ENCODE measurements around the gene GGTLC2.

GGTLC2 gene

DNA sequence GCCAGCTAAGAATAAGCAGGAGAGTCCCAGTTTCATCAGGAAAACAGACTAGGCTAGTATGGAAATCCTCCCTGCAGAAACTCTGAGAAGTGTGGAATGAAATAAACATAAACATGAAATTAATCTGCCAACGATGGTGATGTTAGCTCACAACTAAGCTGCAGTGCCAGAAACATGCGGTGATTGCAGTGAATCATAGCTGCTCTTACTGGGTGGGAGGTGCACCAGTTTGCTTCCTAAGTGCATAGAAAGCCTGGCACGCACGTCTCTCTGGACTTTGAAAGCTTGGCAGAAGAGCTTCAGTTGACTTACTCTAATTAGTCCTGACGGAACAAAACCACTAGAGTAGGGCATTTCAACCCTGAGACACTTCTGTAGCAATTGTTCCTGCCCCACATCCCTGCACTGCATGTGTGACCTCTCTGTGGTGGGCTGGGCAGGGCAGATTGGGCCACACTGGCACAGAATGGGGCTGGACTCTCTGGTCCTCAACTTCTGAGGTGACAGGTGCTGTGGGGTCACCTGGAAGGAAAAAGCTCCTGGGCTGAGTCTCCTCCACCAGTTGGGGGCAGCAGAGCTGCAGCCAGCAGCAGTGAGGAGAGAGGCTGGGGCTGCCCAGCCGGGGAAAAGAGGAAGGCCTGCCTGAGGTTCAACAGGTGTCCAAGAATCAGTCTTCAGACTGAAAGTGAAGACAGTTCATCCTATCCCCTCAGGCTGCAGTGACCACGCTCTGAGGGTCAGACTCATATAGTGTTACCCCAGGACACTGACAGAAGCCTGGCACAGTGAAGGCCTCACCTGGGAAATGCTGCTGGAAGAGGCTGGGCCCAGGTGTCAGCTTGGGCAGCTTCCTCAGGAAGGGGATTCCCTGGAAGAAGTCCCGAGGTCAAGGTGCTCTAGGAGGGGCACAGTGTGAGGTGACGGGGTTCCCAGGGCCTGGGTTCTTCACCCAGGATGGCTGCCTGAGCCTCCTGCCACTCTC is 40.5 kb downstream of the GGTLC2 start:
- POLR2A ChIA-PET: no interaction called here
- peak; percentile 67 for DNase-seq (ENCODE audit: extremely low spot score)
- TF ChIP-seq, protein P1, sequence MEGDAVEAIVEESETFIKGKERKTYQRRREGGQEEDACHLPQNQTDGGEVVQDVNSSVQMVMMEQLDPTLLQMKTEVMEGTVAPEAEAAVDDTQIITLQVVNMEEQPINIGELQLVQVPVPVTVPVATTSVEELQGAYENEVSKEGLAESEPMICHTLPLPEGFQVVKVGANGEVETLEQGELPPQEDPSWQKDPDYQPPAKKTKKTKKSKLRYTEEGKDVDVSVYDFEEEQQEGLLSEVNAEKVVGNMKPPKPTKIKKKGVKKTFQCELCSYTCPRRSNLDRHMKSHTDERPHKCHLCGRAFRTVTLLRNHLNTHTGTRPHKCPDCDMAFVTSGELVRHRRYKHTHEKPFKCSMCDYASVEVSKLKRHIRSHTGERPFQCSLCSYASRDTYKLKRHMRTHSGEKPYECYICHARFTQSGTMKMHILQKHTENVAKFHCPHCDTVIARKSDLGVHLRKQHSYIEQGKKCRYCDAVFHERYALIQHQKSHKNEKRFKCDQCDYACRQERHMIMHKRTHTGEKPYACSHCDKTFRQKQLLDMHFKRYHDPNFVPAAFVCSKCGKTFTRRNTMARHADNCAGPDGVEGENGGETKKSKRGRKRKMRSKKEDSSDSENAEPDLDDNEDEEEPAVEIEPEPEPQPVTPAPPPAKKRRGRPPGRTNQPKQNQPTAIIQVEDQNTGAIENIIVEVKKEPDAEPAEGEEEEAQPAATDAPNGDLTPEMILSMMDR (IDR thresholded peaks at IDR 0.05; ENCODE audit: control extremely low read depth, extremely low read depth, low read depth, missing control alignments): peak; percentile 69
- CTCF ChIA-PET: interaction anchor here (0.8 to 4.5 kb wide), 23 partner anchors 8 to 259 kb away, joined by 3 to 42 read pairs (median 8); no protein-coding TSS in a partner anchor

DNA sequence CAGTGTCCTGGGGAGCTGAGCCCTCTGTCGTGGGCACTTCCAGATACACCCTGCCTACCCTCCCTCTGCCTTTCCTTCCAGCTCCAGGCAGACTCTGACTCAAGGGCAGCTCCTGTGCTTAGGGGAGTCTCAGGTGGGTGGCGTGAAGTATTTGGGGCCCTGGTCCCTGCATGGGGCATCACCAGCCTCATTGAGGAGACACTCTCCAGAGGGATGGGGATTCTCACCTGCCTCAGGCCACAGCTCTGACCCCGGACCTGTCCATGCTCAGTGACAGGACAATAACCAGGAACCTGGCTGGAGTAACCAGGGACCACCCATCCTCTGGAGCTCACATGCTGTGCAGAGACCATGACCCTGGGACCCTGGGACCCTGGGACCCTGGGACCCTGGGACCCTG is 41.2 kb downstream of the GGTLC2 start:
- TF ChIP-seq, protein P1 (IDR thresholded peaks at IDR 0.05; ENCODE audit: control extremely low read depth, extremely low read depth, low read depth, missing control alignments): no peak
- CTCF ChIA-PET: interaction anchor here (0.7 to 4.5 kb wide), 22 partner anchors 12 to 258 kb away, joined by 3 to 42 read pairs (median 6); no protein-coding TSS in a partner anchor
- DNase-seq (ENCODE audit: extremely low spot score): no peak
- POLR2A ChIA-PET: interaction anchor here (0.6 kb wide), 1 partner anchor 41 kb away, joined by 5 read pairs; the partner anchor contains the start of gene GGTLC2

DNA sequence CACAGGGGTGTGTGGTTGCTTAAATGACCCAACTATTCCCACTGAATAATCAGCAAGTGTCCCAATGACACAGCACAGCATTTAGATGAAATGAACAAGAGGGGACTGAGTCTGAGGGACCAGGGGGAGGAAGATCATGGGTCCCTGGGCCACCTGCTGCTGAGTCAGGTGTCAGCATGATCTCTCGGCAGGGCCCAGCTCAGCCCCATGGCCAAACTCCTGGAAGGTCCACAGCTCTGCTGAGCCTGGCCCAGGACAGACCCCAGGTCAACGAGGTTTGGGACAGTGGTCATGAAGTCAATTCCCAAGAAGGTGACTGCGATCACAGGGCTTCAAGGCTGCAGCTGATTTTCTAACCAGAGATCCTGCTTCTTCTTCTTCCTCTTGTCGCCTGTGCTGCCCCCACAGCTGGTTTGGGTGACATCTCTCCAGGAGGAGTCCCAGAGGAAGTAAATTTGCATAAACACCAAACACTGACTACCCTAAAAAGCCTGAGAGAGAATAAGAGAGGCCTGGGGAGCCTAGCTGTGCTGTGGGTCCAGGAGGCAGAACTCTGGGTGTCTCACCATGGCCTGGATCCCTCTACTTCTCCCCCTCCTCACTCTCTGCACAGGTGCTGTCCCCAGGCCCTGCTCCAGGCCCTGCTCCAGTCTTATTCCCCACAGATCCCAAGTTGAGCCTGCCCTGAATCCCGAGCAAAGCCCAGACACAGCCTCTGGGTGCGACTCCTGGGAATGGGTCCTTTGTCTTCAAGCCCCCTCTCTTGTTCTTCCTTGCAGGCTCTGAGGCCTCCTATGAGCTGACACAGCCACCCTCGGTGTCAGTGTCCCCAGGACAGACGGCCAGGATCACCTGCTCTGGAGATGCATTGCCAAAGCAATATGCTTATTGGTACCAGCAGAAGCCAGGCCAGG is 42.0 kb downstream of the GGTLC2 start:
- peak; percentile 60 for DNase-seq (ENCODE audit: extremely low spot score)
- ChIA-PET CTCF (interaction anchor here (0.7 to 4.5 kb wide), 14 partner anchors 13 to 223 kb away, joined by 3 to 42 read pairs (median 9); no protein-coding TSS in a partner anchor), POLR2A (interaction anchor here (0.6 kb wide), 1 partner anchor 42 kb away, joined by 5 read pairs; the partner anchor contains the start of gene GGTLC2)

DNA sequence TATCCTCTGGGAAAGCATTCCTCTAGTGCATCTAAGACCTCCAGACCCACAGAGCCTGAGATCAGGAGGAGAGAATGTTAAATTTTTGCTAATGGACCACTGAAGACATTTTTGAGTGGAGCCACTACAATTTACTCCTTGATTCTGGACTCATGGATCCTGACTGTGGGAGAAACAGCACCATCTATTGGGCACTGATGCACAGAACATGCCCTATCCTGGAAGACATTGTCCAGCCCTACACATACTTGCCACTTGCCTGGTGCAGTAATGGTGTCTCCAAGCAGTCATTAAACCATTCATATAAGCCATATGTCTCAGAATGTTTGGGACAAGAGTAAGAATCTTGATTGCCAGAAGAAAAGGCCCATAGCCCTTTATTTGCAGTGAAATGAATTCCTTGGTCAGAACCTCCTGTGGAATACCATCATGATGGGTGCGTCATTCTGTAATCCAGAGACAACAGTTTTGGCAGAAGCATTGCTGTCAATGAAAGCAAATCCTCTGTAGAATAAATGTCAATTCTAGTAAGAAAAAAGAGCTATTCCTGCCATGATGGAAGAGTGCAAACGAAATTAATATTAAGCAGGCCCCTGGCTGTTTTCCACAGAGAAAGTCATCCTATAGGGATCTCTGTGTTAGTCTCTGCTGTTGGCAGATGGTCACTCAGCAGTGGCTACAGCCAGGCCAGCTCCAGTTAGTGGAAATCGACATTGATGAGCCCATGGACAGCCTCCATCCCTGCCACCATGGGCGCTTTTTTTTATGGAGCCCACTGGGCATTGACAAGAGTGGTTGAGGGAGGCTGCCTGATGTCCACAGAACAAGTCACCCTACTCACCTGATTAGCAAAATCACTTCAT is 43.5 kb downstream of the GGTLC2 start:
- peak; percentile 37 for DNase-seq (ENCODE audit: extremely low spot score)
- CTCF ChIA-PET: interaction anchor here (0.7 to 4.5 kb wide), 8 partner anchors 13 to 179 kb away, joined by 3 to 42 read pairs (median 4); partner anchors contain the start of gene ZNF280B
- TF ChIP-seq, protein P1 (IDR thresholded peaks at IDR 0.05; ENCODE audit: control extremely low read depth, extremely low read depth, low read depth, missing control alignments): peak; percentile 77
- POLR2A ChIA-PET: no interaction called here

DNA sequence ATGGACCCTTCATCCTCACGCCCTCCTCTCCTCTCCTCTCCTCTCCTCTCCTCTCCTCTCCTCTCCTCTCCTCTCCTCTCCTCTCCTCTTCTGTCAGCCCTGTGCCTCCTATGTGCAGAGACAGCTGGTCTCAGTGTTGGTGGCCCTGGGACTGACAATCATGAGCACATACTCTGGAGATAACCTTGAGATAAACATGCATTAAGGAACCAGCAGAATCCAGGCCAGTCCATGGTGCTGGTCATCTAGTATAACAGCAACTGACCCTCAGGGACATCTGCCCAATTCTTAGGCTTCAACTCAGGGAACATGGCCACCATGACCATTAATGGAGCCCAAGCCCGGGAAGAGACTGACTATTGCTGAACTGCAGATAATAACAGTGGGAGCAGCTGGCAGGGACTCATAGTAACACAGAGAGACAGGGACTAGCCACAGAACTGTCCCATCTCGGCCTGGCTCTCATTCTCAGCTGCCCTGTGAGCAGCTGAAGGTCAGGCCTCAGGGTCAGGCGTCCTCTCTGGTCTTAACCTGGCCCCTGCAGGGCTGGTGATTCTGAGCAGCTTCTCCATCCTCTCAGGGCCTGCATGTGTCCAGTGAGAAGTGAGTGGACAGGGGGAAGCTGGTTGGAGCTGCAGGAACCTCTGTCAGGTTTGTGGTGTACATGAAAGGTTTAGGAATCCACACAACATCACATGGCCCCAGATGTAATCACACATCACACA is 45.4 kb downstream of the GGTLC2 start:
- no peak for DNase-seq (ENCODE audit: extremely low spot score)
- TF ChIP-seq, protein P1 (IDR thresholded peaks at IDR 0.05; ENCODE audit: control extremely low read depth, extremely low read depth, low read depth, missing control alignments): no peak
- CTCF ChIA-PET: interaction anchor here (0.7 to 3.9 kb wide), 13 partner anchors 9 to 104 kb away, joined by 3 to 20 read pairs (median 6); no protein-coding TSS in a partner anchor
- POLR2A ChIA-PET: no interaction called here

DNA sequence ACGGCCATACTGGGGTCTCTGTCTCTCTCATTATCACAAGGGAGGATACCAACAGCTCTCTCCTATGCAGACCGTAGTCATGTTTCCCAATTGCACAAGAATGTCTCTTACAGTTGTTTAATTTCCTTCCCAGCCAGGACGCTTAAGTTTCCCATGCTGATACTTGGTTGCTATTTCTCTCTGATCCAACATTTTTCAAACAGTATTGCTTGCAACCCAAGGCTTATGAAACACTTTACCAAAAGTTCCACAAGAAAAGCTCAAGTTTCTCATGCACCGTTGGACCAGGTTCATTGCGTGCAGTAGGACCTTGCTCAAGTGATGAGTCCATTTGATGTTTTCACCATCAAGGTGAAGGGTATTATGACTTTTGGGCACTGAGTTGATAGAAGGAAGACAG is 46.6 kb downstream of the GGTLC2 start:
- TF ChIP-seq, protein P1 (IDR thresholded peaks at IDR 0.05; ENCODE audit: control extremely low read depth, extremely low read depth, low read depth, missing control alignments): no peak
- ChIA-PET CTCF (interaction anchor here (1.3 to 4.0 kb wide), 6 partner anchors 11 to 227 kb away, joined by 3 to 20 read pairs (median 6); no protein-coding TSS in a partner anchor), POLR2A (no interaction called here)
- no peak for DNase-seq (ENCODE audit: extremely low spot score)
